Measurements from ENCODE around the gene RBBP8NL. TPM values are rescaled to one million over a fixed set of nuclear protein-coding genes. Genes with fewer than 3 reads are reported as not detected.

Gene RBBP8NL
- total and polyA plus RNA-seq, 4 donors: 0.21 to 1.3 (median 1.1) TPM

GRCh38 chr20:62410746-62411478 is 16.4 kb downstream of the RBBP8NL start:
- H3K9ac ChIP-seq (ENCODE audit: insufficient read depth in 1 of 2, low read length in 2 of 2): no peak overlapping the region
- ATAC-seq (ENCODE audit: insufficient read depth, low FRiP score) (no peak), DNase-seq (no peak)
- no peak overlapping the region for H3K4me3 ChIP-seq
- H3K36me3 ChIP-seq (ENCODE audit: control insufficient read depth in 4 of 4, insufficient read depth in 4 of 4, low read length in 4 of 4): no peaks in the 10 kb centered on the region
- H3K4me1 ChIP-seq (ENCODE audit: control insufficient read depth in 5 of 5, insufficient read depth in 5 of 5, low read length in 5 of 5): peaks cover 0 to 34% (median 3%) of the 10 kb centered on the region in 5 donors
- 84 to 87% methylated on average over 18 to 19 of the region's 19 CpGs for WGBS, 2 donors
- no peak overlapping the region for H3K27ac ChIP-seq (ENCODE audit: low read depth in 1 of 2, low read length in 1 of 2)
- H3K27me3 ChIP-seq (ENCODE audit: control insufficient read depth in 3 of 3, insufficient read depth in 3 of 3, low read length in 2 of 3): no peaks in the 10 kb centered on the region
- H3K9me3 ChIP-seq (ENCODE audit: control insufficient read depth in 4 of 4, insufficient read depth in 3 of 4, low read length in 3 of 4): no peaks in the 10 kb centered on the region
- TF ChIP-seq CTCF (IDR thresholded peaks at IDR 0.05; ENCODE audit: control extremely low read depth, extremely low read depth): no peak

- DNase-seq (peak; percentile 69 to 81 (median 72)), ATAC-seq (ENCODE audit: insufficient read depth, low FRiP score) (no peak)
- H3K27me3 ChIP-seq (ENCODE audit: control insufficient read depth in 3 of 3, insufficient read depth in 3 of 3, low read length in 2 of 3): no peaks in the 10 kb centered on the region
- TF ChIP-seq CTCF (IDR thresholded peaks at IDR 0.05; ENCODE audit: control extremely low read depth, extremely low read depth): no peak
- H3K36me3 ChIP-seq (ENCODE audit: control insufficient read depth in 4 of 4, insufficient read depth in 4 of 4, low read length in 4 of 4): no peaks in the 10 kb centered on the region
- WGBS, 2 donors: 5 to 7% methylated on average over 29 to 30 of the region's 30 CpGs
- peaks cover 0 to 42% (median 4%) of the 10 kb centered on the region in 5 donors for H3K4me1 ChIP-seq (ENCODE audit: control insufficient read depth in 5 of 5, insufficient read depth in 5 of 5, low read length in 5 of 5)
- no peak overlapping the region for H3K27ac ChIP-seq (ENCODE audit: low read depth in 1 of 2, low read length in 1 of 2)
- no peaks in the 10 kb centered on the region for H3K9me3 ChIP-seq (ENCODE audit: control insufficient read depth in 4 of 4, insufficient read depth in 3 of 4, low read length in 3 of 4)
- no peak overlapping the region for H3K4me3 ChIP-seq
- H3K9ac ChIP-seq (ENCODE audit: insufficient read depth in 1 of 2, low read length in 2 of 2): no peak overlapping the region
Observed at GRCh38 chr20:62409931-62410745, 17.2 kb downstream of the RBBP8NL start.

- no peak for TF ChIP-seq CTCF (IDR thresholded peaks at IDR 0.05; ENCODE audit: control extremely low read depth, extremely low read depth)
- Histone ChIP-seq H3K4me3 (no peak overlapping the region), H3K9ac (ENCODE audit: insufficient read depth in 1 of 2, low read length in 2 of 2) (no peak overlapping the region), H3K36me3 (ENCODE audit: control insufficient read depth in 4 of 4, insufficient read depth in 4 of 4, low read length in 4 of 4) (no peaks in the 10 kb centered on the region), H3K27me3 (ENCODE audit: control insufficient read depth in 3 of 3, insufficient read depth in 3 of 3, low read length in 2 of 3) (no peaks in the 10 kb centered on the region), H3K27ac (ENCODE audit: low read depth in 1 of 2, low read length in 1 of 2) (no peak overlapping the region), H3K4me1 (ENCODE audit: control insufficient read depth in 5 of 5, insufficient read depth in 5 of 5, low read length in 5 of 5) (peaks cover 0 to 46% (median 4%) of the 10 kb centered on the region in 5 donors), H3K9me3 (ENCODE audit: control insufficient read depth in 4 of 4, insufficient read depth in 3 of 4, low read length in 3 of 4) (no peaks in the 10 kb centered on the region)
- 87 to 95% methylated on average over 12 of the region's 12 CpGs for WGBS, 2 donors
- DNase-seq (no peak), ATAC-seq (ENCODE audit: insufficient read depth, low FRiP score) (no peak)
Observed at GRCh38 chr20:62409086-62409853, 18.1 kb downstream of the RBBP8NL start.

Data from lung (tissue), 12 donors.